Measurements from ENCODE around the gene CDYL.
"Not testable (repeated sequence)": the region's sequence is repeated elsewhere in the genome, so short reads cannot be mapped to it uniquely, and the experiment has no call there.

The CDYL gene

DNA sequence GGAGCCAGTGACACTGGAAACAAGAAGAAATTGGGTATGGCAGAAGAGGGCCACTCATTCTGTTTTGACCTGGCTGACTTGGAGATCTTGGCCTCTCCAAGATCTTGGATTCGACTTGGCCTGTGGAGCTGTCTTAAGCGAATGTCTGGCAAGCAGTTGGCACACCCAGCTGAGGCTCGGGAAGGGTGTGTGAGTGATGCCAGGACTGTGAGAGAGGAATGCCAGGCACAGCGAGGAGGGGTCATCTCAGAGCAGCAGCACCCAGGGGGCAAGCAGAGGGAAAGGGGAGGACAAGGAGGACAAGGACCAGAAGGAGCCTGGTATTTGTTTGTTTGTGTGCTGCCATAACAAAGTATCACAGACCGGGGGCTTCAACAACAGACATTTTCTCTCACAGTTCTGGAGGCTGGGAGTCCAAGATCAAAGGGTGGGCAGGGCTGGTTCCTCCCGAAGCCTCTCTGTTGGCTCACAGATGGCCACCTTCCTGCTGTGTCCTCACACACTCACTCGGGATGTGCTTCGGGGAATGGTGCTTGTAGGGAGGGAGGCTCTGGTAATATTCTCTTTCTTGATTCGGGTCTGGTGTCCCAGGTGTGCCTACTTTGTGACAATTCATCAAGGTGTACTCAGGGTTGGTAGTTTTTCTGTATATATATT is 194.7 kb downstream of the CDYL start:
- no peak for DNase-seq

DNA sequence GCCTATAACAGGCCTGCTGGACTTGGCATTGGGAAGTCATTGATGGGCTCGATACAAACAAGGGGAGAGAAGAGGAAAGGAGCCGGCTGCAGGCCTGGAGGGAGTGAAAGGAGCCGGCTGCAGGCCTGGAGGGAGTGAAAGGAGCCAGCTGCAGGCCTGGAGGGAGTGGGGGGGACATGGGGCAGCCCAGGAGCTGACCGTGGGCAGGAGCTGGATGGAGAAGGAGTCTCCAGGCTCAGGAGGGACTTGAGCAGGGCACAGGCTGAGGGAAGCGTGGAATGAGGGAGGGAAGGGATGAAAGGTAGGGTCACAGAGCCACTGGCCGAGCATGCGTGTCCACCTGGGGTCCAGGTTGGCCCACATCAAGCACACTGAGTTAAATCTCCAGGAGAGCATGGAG is 195.6 kb downstream of the CDYL start:
- no peak for DNase-seq

DNA sequence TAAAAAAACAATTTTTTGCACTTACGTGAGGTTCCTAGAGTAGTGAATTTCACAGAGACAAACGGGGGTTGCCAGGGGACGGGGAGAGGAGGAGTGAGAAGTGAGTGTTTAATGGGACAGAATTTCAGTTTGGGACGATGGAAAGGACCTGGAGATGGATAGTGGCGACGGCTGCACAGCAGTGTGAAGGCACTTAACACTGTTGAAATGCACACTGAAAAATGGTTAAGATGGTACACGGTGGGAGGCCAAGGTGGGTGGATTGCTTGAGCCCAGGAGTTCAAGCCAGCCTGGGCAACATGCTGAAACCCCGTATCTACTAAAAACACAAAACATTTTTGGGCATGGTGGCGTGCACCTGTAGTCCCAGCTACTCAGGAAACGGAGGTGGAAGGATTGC is 196.2 kb downstream of the CDYL start:
- DNase-seq, result no peak

DNA sequence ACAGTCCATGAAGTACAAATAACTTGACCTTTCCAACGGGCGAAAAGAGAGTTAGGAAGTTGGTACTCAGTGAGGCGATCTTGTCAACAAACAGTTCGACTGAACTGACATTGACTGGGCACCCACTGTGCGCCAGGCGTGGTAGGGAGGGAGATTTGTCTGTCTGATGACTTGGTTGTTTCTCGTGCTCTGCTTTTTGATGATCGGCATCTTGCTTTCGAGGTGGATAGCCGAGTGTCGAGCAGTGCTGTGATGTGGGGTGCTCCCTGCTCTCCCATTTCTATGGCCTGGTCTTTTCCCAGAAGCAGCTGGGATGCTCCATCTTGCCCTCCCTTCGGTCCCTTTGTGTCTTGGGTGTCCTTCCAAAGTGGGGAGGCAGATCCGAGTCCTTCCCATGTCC is 197.2 kb downstream of the CDYL start:
- no peak for DNase-seq

DNA sequence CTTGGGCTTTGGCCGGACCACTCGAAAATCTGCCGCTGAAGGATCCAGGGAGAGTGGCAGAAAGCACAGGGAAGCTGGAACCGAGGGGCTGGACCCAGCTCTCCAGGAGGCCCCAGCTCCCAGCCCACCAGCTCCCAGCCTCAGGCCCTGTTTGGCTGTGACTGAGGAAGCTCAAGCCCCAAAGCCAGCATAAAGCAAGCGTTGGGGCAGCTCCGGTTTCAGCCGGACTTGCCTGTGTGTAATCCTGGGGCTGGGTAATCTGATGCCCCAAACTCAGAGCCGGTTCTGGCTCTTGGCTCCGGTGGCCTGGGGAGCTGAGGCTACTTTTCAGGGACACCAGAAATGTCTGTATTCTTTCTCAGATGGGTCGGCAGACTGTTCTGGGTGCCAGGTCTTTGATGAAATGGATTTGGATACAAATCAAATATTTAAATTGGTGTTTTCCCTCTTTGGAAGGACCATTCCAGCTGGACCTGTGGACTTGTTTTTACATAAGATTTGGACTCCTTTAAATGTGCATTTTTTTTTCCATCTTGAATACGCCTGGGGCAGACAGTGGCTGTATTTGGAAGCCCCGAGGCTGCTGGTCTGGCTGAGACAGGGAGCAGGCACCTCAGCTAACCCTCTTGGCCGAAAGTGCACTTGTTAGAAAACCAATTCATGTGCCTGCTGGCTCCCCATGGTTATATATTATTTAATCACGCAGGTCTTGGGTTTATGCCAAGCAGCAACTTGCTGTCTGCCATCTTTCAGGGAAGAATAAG is 198.0 kb downstream of the CDYL start:
- DNase-seq, result no peak

DNA sequence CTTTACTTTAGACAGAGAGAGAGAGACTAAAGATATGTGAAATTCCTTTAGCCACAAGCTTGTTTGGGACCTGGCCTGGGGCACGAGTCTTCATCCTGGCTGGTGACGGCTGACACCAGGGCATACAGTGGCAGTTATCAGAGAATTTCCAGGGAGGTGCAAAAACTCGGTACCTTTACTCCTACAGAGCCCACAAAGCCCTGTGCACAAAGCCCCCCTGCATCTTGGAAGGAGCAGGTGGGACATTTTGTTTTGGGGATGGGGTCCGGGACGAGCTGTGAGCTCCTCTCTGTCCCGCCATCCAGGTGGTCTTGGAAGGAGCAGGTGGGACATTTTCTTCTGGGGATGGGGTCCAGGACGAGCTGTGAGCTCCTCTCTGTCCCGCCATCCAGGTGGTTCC is 198.8 kb downstream of the CDYL start:
- no peak for DNase-seq

DNA sequence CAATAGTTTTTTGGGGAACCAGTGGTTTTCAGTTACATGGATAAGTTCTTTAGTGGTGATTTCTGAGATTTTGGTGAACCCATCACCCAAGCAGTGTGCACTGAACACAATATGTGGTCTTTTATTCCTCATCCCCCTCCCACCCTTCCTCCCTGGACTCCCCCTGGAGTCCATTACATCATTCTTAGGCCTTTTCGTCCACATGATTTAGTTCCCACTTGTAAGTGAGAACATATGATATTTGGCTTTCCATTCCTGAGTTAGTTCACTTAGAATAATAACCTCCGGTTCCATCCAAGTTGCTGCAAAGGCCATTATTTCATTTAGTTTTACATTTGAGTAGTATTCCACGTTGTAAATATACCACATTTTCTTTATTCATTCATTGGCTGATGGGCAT is 199.3 kb downstream of the CDYL start:
- no peak for DNase-seq

DNA sequence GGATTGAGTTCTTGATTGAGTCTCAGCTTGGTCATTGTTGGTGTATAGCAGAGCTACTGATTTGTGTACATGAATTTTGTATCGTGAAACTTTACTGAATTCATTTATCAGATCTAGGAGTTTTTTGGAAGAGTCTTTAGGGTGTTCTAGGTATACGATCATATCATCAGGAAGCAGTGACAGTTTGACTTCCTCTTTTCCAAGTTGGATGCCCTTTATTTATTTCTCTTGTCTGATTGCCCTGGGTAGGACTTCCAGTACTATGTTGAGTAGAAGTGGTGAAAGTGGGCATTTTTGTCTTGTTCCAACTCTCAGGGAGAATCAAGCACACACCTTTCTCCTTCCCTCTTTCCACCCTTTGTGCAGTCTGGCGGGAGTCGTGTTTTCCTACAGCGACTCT is 201.3 kb downstream of the CDYL start:
- DNase-seq, result no peak

DNA sequence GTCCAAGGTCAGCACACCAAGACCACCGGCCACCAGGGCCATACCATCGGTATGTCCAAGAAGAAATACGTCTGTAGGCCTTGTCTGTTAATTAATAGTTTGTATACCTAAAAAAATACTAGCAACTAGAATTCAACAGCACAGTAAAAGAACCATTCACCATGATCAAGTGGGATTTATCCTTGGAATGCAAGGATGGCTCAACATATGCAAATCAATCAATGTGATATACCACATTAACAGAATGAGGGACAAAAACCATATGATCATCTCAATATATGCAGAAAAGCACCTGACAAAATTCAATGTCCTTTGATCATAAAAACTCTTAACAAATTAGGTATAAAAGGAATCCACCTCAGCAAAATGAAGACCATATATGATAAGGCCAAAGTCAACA is 203.2 kb downstream of the CDYL start:
- DNase-seq, result no peak

DNA sequence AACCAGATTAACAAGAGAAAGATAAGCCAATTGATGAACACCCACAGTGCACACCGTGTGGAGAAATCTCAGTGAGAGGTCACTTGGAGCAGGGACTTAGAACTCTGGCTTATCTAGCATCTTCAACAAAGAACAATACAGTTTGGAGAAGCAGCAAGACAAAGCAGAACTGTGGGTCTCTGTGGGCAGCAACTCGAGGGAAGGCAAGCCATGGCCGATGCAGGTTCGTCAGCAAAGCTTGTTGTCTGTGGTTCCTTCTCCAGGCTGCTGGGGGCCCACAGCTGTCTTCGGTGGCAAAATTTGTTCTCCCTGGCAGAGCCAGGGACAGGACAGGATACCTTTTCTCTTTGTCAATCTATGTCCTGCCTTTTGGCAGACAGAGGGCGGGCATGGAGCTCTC is 205.6 kb downstream of the CDYL start:
- no peak for DNase-seq

DNA sequence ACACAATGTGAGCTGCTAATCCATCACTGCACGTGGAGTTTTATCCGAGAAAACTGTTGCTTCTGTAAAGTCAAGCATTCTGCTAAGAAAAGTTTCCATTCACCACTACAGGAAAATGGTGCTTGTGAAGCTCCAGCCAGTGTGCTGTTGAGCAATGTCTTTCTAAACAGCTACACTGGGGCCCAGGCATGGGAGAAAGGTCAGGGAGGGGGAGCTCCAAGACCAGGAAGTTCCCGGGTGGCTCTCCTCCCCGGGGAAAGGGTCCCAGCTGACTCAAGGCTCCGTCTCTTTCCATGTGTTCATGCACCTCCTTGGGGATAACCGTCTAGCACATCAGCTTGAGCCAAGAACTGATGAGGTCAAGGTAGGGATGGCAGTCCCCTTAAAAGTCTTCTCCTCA is 207.1 kb downstream of the CDYL start:
- DNase-seq, result no peak

DNA sequence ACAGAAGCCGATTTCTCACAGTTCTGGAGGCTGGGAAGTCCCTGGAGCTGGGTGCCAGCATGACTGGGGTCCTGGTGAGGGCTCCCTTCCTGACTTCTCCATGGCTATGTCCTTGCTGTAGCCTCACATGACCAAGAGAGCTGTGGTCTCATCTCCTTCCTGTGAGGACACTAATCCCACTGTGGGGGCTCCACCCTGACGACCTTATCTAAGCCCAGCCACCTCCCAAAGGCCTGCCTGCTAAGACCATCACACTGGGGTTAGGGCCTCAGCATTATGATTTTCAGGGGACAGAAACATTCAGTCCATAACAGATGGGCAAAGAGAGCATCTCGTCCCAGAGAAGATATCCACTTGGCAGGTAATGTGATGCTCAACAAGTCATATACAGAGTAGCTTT is 210.8 kb downstream of the CDYL start:
- no peak for DNase-seq

DNA sequence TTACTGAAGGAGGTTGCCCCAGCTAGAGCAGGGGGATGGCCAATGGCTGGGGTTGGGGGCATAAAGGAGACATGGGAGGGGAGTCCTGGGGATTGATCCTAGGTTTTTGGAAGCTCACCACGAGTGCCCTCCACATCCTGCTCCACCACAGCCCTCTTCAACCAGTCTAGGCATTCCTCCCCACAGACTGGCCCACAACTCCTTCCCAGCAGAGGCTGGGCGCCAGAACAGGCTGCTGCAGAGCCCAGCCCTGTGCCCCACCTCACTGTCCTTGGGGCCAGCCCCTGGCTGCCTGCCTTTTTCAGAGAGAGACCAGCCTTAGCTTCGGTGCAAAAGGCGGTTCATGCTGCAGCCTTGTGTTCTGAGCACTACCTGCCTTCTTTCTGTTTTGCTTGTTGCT is 211.2 kb downstream of the CDYL start:
- no peak for DNase-seq

DNA sequence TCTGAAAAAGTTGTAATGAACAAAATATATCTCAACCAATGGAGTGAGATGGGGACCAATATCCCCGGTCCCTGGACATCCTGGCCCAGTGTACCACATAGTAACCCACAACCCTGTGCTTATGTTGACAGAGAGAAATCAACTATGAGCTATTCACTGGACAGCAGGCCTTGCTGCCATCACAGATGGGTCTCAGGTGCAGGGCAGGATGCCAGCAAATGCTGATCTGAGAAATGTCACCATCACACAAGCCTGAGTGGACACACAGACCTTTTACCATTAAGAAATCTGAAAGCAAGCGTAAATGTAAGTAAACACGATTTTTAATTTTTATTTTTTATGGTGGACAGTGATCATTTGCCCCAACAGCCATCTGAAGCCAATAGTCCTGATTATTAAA is 218.5 kb downstream of the CDYL start:
- DNase-seq, result no peak

DNA sequence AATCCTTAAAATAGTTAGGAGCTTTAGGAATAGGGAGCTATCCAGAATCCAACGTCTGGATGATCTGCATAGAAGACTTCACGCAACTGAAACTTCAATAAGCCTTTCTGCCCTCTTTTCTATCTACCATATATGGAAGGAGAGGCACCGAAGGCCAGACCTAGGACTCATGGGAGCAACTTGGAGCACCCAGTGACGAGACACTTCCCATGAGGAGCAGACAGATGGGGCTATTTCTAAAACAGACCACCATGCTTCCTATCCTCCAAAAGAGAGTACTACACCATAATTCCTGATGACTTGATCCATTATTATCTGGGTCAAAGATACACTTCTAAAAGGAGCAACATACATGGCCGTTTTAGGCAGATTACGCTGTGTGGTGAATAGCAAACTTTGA is 221.7 kb downstream of the CDYL start:
- DNase-seq, result no peak

DNA sequence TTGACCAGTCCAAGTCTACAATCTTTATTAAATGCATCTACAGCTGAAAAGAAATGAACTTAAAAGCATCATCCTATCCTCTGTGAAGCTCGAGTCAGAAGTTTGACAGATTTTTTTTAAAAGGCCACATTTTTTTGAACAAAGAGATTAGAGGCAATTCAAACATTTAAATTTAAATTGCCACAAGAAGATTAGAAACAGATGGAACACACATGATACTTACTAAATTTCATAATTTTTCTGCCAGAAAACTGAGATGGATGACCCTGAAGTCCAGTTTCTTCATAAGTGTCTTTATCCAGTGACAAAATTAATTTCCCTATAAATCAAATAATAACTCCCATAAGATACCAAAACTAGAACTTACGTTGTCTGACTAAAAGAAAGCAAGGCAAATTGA is 223.4 kb downstream of the CDYL start:
- no peak for DNase-seq

DNA sequence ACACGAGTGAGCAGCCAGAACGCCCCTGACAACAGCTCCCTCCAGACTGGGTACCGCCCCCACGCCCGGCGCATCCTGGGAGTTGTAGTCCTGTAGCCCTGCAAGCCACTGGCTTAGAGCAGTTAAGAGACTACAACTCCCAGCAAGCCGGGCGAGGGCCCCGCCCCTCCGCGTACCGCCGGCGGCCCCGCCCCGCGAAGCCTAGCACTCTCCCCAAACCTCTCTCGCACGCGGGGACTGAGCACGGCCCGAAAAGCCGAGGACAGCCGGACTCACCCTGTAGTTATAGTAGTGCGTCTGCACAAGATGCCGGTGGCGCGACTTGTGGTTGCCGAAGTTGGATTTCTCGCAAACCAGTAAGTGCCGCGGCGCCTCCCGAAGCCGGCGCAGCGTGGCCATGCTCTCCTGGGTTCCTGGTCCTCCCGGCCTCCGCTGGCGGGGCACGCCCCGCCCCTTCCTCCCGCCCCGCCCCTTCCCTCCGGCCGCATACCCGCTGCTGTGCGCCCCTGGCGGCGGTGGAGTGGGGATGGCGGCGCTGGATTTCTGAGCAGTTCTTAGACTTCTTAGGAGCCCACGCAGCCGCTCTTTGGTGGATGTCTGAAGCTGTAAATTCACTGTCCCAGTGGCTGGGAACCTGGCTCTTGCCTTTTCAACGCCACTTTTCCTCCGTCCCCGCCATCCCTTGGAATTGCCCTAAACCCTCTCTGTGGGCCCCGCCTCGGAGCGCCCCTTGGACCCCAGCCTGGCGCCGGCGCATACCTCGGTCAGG is 227.6 kb downstream of the CDYL start, which contains the start of gene RPP40:
TSS of gene RPP40 (minus strand) at position 434 of the 769 bp plus-strand sequence. CDS start at position 399, 35 bp downstream.
- peak; percentile 99 for DNase-seq

DNA sequence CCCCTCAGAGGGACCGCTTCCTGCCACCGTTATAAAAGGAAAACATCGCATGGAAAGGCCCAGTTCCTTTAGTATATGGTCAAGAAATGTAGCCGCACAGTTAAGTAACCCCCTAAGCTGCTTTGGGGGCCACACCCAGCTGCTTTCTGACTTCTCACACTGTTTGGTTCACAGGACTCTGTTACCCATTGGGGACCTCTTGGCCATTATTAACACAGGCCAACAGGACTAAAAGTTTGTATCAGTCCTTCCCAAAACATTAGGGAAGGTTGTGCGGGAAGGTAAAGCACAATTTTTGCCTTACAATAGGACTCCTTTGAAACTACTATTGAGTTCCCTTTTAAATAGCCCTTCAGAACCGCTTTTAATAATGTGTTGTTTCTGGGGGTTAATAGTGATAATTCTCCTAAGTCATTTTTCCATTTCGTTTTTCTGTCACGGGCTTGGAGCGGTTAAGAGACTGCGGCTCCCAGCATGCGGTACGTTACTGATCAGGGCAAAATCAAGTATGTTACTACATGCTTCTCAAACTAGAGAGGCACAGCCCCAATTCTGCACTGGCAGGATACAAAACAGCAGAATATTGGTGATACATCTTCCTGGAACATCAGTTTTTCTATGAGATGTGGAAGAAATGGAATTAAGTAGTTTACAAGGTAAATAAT is 228.3 kb downstream of the CDYL start:
- no peak for DNase-seq

DNA sequence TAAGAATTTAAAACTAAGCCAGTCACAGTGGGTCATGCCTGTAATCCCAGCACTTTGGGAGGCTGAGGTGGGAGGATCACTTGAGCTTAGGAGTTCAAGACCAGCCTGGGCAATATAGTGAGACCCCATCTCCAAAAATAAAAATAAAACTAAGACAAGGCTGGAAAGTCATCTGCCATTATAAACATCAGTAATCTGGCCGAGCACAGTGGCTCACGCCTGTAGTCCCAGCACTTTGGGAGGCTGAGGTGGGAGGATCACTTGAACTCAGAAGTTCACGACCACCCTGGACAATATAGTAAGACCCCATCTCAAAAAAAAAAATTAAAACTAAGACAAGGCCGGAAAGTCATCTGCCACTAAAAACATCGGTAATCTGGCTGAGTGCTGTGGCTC is 228.8 kb downstream of the CDYL start:
- DNase-seq, result not testable (repeated sequence)

All from stimulated activated CD4-positive, alpha-beta T cell treated with anti-CD3 and anti-CD28 coated beads, Interleukin-2, amount 100 ng/mL, for 24 hours (primary cell).